NB4 (cell line): ENCODE data around the gene PET100.

Experiments used
- MYC ChIP-seq: IDR thresholded peaks from 2 replicates; pipeline ENCODE4 v1.6.1; 2011; ENCODE audit warnings: low read depth, low read length
- POLR2A ChIP-seq: IDR thresholded peaks from 2 replicates; pipeline ENCODE4 v1.6.1; 2011; ENCODE audit warnings: mild to moderate bottlenecking; ENCODE audit not compliant: insufficient read length; ENCODE audit errors: extremely low read depth
- TF ChIP-seq, protein P1 (sequence below): IDR thresholded peaks from one replicate; pipeline ENCODE4 v1.5.1; 2012; ENCODE audit warnings: low read depth, low read length

- TF ChIP-seq, protein P1, sequence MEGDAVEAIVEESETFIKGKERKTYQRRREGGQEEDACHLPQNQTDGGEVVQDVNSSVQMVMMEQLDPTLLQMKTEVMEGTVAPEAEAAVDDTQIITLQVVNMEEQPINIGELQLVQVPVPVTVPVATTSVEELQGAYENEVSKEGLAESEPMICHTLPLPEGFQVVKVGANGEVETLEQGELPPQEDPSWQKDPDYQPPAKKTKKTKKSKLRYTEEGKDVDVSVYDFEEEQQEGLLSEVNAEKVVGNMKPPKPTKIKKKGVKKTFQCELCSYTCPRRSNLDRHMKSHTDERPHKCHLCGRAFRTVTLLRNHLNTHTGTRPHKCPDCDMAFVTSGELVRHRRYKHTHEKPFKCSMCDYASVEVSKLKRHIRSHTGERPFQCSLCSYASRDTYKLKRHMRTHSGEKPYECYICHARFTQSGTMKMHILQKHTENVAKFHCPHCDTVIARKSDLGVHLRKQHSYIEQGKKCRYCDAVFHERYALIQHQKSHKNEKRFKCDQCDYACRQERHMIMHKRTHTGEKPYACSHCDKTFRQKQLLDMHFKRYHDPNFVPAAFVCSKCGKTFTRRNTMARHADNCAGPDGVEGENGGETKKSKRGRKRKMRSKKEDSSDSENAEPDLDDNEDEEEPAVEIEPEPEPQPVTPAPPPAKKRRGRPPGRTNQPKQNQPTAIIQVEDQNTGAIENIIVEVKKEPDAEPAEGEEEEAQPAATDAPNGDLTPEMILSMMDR, result no peak
- TF ChIP-seq MYC (no peak), POLR2A (no peak)
Observed at GRCh38 chr19:7618348-7618747, 11.2 kb upstream of the PET100 start.
